Body of pancreas (tissue), 4 donors: ENCODE data around the gene SAMHD1.

Source experiments
- POLR2A ChIP-seq, 3 donors: fragments of 450-650 bp; IDR thresholded peaks; one replicate each; pipeline ENCODE4 v1.6.1; 2016; ENCODE audit warnings: antibody characterized with exemption in 3 of 3, mild to moderate bottlenecking in 2 of 3
- TF ChIP-seq, protein P1 (sequence below), 7 experiments: fragments of 450-650 bp in 4 of 7; fragments of 200-600 bp in 3 of 7; sonication (generic) in 3 of 7; IDR thresholded peaks; one replicate each; pipeline ENCODE4 v1.5.1; 2016 to 2019; ENCODE audit warnings: antibody characterized with exemption in 7 of 7

DNA sequence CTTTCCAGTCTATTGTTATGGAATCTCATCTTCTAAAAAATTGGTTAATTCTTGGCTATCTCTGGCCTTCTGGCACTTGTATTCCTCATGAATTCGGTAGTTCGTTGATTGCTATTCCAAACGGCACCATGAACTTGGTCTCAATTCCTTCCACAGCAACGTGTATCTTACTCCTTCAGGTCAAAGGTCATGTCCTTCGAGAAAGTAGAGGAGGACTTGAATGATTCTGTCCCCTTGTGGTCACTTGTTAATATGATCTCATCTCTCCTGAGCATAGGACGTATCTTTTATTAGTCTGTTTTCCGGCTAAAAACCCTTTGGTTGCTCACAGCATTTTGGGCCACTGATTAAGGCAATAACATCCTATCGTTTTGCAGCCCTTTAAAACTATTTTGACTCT, 66.2 kb downstream of the SAMHD1 start:
- TF ChIP-seq POLR2A (IDR thresholded peaks at IDR 0.05): no peak
- TF ChIP-seq, protein P1, sequence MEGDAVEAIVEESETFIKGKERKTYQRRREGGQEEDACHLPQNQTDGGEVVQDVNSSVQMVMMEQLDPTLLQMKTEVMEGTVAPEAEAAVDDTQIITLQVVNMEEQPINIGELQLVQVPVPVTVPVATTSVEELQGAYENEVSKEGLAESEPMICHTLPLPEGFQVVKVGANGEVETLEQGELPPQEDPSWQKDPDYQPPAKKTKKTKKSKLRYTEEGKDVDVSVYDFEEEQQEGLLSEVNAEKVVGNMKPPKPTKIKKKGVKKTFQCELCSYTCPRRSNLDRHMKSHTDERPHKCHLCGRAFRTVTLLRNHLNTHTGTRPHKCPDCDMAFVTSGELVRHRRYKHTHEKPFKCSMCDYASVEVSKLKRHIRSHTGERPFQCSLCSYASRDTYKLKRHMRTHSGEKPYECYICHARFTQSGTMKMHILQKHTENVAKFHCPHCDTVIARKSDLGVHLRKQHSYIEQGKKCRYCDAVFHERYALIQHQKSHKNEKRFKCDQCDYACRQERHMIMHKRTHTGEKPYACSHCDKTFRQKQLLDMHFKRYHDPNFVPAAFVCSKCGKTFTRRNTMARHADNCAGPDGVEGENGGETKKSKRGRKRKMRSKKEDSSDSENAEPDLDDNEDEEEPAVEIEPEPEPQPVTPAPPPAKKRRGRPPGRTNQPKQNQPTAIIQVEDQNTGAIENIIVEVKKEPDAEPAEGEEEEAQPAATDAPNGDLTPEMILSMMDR (IDR thresholded peaks at IDR 0.05): no peak
